ENCODE measurements around the gene SCO2. TPM values are rescaled to one million over a fixed set of nuclear protein-coding genes. Genes with fewer than 3 reads are reported as not detected.

Gene SCO2
- total and polyA plus RNA-seq, 10 of the 15 experiments (the other 5 are each of a cell fraction or from before 2014, with no cell fraction given): 0.18 to 16.0 (median 2.4) TPM; not detected in 1

- in situ Hi-C loops (cut with MboI): no loop called here
- CTCF ChIA-PET: interaction anchor here (1.7 to 3.4 kb wide), 3 partner anchors 17 to 79 kb away, joined by 5 to 24 read pairs (median 12); partner anchors contain the start of gene SCO2
- TSS peak; percentile 75 for BruUV-seq (replicated peaks)
- SMC1A ChIA-PET (ENCODE audit: uncharacterized antibody, unreplicated experiment): interaction anchor here (0.7 to 3.0 kb wide), 5 partner anchors 11 to 79 kb away, joined by 3 to 18 read pairs (median 4); partner anchors contain the start of gene SCO2
- intact Hi-C loops (cut with micrococcal nuclease; ENCODE audit: unreplicated experiment): loop anchor here (5.0 kb wide), 1 partner anchor 80 kb away; no protein-coding TSS in a partner anchor
- peak overlapping the region; percentile 1; the same call in 1 of the 2 replicates for H2AFZ ChIP-seq (ENCODE audit: control insufficient read depth, low read depth, low read length)
- peak; percentile 94 for FAIRE-seq
- peaks cover 51% of the 10 kb centered on the region for H3K4me1 ChIP-seq (ENCODE audit: control insufficient read depth, insufficient read depth, low read length)
- peak; percentile 60 for ATAC-seq
- peaks cover 0 to under 1% of the 10 kb centered on the region in 2 experiments; a peak in 1 of 4 replicates for H3K27me3 ChIP-seq (replicated peaks in 1 of 2; ENCODE audit: control insufficient read depth in 2 of 2, insufficient read depth in 2 of 2, low read length in 1 of 2)
- H3K36me3 ChIP-seq (ENCODE audit: control insufficient read depth in 2 of 2, insufficient read depth in 2 of 2, low read length in 1 of 2): no peaks in the 10 kb centered on the region
- WGBS (ENCODE audit: insufficient coverage, insufficient replicate concordance, low lambda C conversion rate, missing lambda C conversion rate): 10% methylated on average over 19 of the region's 19 CpGs
- peak; percentile 93 for DNase-seq (ENCODE audit: low read depth, low spot score)
- POLR2A ChIA-PET: interaction anchor here (1.0 to 10.0 kb wide), 6 partner anchors 10 to 236 kb away, joined by 3 to 232 read pairs (median 4); partner anchors contain the start of genes LMF2, NCAPH2, SCO2 and TYMP
- H3K9me3 ChIP-seq (replicated peaks; ENCODE audit: control insufficient read depth, insufficient read depth, low read length): no peaks in the 10 kb centered on the region
- no peaks in the 10 kb centered on the region for H4K20me1 ChIP-seq (ENCODE audit: control insufficient read depth, insufficient read depth)
- peaks cover 9% of the 10 kb centered on the region for H3K79me2 ChIP-seq (ENCODE audit: control insufficient read depth, insufficient read depth, low read length)
- peak overlapping the region; percentile 97 for H3K9ac ChIP-seq (ENCODE audit: control insufficient read depth, insufficient read depth, low read length)
- peak overlapping the region; percentile 100 for H3K27ac ChIP-seq (ENCODE audit: control insufficient read depth, insufficient read depth)
- peak overlapping the region; percentile 76 for H3K4me2 ChIP-seq (ENCODE audit: control insufficient read depth, insufficient read depth)
- H3K4me3 ChIP-seq: no peak overlapping the region; the same call in 1 of the 2 replicates
- RAD21 ChIA-PET (ENCODE audit: unreplicated experiment): interaction anchor here (1.0 to 6.1 kb wide), 5 partner anchors 8 to 79 kb away, joined by 3 to 106 read pairs (median 4); partner anchors contain the start of genes LMF2, NCAPH2, SCO2 and TYMP
- TF ChIP-seq GABPA (IDR thresholded peaks at IDR 0.05; ENCODE audit: low read depth) (no peak), MYC (IDR thresholded peaks at IDR 0.05; ENCODE audit: insufficient read depth, insufficient read length, insufficient replicate concordance, low read length, severe bottlenecking) (no peak), RBBP5 (conservative IDR thresholded peaks at IDR 0.05) (no peak), PAX5 (IDR thresholded peaks at IDR 0.05; ENCODE audit: borderline replicate concordance, low read depth, low read length) (peak; percentile 67; the same call in 1 of the 2 replicates), TARDBP (IDR thresholded peaks at IDR 0.05; ENCODE audit: borderline replicate concordance) (no peak), NFXL1 (IDR thresholded peaks at IDR 0.05; ENCODE audit: borderline replicate concordance) (no peak), ETV6 (conservative IDR thresholded peaks at IDR 0.05 in 1 of 2, IDR thresholded peaks at IDR 0.05 in 1 of 2; ENCODE audit: borderline replicate concordance in 1 of 2, low read depth in 1 of 2) (peak in 1 of 2 experiments; percentile 79; a peak in 2 of 4 replicates), EZH2 (IDR thresholded peaks at IDR 0.05; ENCODE audit: borderline replicate concordance, control insufficient read depth, low read depth, low read length) (no peak), SREBF1 (IDR thresholded peaks at IDR 0.05; ENCODE audit: low read length) (no peak), HCFC1 (IDR thresholded peaks at IDR 0.05; ENCODE audit: low read length) (0 out of 2 replicates have a peak, but pooled peaks have one; percentile 19), ATF7 (IDR thresholded peaks at IDR 0.05; ENCODE audit: low read depth) (peak; percentile 70), EGR1 (IDR thresholded peaks at IDR 0.05; ENCODE audit: borderline replicate concordance in 1 of 2, low read depth in 2 of 2, low read length in 2 of 2) (no peak)
- TF ChIP-seq, protein P1, sequence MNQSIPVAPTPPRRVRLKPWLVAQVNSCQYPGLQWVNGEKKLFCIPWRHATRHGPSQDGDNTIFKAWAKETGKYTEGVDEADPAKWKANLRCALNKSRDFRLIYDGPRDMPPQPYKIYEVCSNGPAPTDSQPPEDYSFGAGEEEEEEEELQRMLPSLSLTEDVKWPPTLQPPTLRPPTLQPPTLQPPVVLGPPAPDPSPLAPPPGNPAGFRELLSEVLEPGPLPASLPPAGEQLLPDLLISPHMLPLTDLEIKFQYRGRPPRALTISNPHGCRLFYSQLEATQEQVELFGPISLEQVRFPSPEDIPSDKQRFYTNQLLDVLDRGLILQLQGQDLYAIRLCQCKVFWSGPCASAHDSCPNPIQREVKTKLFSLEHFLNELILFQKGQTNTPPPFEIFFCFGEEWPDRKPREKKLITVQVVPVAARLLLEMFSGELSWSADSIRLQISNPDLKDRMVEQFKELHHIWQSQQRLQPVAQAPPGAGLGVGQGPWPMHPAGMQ (IDR thresholded peaks at IDR 0.05; ENCODE audit: borderline replicate concordance): no peak
- TF ChIP-seq, protein P2, sequence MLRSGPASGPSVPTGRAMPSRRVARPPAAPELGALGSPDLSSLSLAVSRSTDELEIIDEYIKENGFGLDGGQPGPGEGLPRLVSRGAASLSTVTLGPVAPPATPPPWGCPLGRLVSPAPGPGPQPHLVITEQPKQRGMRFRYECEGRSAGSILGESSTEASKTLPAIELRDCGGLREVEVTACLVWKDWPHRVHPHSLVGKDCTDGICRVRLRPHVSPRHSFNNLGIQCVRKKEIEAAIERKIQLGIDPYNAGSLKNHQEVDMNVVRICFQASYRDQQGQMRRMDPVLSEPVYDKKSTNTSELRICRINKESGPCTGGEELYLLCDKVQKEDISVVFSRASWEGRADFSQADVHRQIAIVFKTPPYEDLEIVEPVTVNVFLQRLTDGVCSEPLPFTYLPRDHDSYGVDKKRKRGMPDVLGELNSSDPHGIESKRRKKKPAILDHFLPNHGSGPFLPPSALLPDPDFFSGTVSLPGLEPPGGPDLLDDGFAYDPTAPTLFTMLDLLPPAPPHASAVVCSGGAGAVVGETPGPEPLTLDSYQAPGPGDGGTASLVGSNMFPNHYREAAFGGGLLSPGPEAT (IDR thresholded peaks at IDR 0.05; ENCODE audit: low read depth): peak; percentile 55; the same call in 1 of the 2 replicates
- TF ChIP-seq, protein P3, sequence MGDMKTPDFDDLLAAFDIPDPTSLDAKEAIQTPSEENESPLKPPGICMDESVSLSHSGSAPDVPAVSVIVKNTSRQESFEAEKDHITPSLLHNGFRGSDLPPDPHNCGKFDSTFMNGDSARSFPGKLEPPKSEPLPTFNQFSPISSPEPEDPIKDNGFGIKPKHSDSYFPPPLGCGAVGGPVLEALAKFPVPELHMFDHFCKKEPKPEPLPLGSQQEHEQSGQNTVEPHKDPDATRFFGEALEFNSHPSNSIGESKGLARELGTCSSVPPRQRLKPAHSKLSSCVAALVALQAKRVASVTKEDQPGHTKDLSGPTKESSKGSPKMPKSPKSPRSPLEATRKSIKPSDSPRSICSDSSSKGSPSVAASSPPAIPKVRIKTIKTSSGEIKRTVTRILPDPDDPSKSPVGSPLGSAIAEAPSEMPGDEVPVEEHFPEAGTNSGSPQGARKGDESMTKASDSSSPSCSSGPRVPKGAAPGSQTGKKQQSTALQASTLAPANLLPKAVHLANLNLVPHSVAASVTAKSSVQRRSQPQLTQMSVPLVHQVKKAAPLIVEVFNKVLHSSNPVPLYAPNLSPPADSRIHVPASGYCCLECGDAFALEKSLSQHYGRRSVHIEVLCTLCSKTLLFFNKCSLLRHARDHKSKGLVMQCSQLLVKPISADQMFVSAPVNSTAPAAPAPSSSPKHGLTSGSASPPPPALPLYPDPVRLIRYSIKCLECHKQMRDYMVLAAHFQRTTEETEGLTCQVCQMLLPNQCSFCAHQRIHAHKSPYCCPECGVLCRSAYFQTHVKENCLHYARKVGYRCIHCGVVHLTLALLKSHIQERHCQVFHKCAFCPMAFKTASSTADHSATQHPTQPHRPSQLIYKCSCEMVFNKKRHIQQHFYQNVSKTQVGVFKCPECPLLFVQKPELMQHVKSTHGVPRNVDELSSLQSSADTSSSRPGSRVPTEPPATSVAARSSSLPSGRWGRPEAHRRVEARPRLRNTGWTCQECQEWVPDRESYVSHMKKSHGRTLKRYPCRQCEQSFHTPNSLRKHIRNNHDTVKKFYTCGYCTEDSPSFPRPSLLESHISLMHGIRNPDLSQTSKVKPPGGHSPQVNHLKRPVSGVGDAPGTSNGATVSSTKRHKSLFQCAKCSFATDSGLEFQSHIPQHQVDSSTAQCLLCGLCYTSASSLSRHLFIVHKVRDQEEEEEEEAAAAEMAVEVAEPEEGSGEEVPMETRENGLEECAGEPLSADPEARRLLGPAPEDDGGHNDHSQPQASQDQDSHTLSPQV (IDR thresholded peaks at IDR 0.05): peak; percentile 95
These were observed 17.1 kb upstream of the SCO2 start for GRCh38 chr22:50542416-50542927.

Data from GM12878 (cell line).